ENCODE results near the gene FAM13A. TPM values are rescaled to one million over a fixed set of nuclear protein-coding genes. Genes with fewer than 3 reads are reported as not detected.

Gene FAM13A
- total and polyA plus RNA-seq, 2 of the 8 experiments (the other 6 are each of a cell fraction or from before 2014, with no cell fraction given): 7.1 to 16.5 TPM

DNA sequence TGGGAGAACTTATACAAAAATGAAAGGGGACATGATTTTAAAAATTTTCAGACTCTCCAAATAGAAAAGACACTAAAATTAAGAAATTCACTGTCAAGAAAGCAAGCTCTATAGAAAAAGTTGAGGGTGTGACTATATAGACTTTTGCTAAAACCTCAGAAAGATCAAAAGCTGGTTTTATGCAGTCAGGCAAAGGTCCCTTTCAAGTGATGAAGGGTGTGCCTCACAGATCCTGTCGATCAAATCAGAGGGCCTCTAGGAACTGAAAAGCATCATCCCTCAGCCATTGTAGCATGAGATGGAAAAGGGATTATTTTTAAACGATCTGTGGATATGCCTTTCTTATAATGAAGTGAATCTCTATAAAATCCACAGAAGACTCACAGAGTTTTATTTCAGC is 116.5 kb downstream of the FAM13A start (continued):
- TF ChIP-seq, protein P1, sequence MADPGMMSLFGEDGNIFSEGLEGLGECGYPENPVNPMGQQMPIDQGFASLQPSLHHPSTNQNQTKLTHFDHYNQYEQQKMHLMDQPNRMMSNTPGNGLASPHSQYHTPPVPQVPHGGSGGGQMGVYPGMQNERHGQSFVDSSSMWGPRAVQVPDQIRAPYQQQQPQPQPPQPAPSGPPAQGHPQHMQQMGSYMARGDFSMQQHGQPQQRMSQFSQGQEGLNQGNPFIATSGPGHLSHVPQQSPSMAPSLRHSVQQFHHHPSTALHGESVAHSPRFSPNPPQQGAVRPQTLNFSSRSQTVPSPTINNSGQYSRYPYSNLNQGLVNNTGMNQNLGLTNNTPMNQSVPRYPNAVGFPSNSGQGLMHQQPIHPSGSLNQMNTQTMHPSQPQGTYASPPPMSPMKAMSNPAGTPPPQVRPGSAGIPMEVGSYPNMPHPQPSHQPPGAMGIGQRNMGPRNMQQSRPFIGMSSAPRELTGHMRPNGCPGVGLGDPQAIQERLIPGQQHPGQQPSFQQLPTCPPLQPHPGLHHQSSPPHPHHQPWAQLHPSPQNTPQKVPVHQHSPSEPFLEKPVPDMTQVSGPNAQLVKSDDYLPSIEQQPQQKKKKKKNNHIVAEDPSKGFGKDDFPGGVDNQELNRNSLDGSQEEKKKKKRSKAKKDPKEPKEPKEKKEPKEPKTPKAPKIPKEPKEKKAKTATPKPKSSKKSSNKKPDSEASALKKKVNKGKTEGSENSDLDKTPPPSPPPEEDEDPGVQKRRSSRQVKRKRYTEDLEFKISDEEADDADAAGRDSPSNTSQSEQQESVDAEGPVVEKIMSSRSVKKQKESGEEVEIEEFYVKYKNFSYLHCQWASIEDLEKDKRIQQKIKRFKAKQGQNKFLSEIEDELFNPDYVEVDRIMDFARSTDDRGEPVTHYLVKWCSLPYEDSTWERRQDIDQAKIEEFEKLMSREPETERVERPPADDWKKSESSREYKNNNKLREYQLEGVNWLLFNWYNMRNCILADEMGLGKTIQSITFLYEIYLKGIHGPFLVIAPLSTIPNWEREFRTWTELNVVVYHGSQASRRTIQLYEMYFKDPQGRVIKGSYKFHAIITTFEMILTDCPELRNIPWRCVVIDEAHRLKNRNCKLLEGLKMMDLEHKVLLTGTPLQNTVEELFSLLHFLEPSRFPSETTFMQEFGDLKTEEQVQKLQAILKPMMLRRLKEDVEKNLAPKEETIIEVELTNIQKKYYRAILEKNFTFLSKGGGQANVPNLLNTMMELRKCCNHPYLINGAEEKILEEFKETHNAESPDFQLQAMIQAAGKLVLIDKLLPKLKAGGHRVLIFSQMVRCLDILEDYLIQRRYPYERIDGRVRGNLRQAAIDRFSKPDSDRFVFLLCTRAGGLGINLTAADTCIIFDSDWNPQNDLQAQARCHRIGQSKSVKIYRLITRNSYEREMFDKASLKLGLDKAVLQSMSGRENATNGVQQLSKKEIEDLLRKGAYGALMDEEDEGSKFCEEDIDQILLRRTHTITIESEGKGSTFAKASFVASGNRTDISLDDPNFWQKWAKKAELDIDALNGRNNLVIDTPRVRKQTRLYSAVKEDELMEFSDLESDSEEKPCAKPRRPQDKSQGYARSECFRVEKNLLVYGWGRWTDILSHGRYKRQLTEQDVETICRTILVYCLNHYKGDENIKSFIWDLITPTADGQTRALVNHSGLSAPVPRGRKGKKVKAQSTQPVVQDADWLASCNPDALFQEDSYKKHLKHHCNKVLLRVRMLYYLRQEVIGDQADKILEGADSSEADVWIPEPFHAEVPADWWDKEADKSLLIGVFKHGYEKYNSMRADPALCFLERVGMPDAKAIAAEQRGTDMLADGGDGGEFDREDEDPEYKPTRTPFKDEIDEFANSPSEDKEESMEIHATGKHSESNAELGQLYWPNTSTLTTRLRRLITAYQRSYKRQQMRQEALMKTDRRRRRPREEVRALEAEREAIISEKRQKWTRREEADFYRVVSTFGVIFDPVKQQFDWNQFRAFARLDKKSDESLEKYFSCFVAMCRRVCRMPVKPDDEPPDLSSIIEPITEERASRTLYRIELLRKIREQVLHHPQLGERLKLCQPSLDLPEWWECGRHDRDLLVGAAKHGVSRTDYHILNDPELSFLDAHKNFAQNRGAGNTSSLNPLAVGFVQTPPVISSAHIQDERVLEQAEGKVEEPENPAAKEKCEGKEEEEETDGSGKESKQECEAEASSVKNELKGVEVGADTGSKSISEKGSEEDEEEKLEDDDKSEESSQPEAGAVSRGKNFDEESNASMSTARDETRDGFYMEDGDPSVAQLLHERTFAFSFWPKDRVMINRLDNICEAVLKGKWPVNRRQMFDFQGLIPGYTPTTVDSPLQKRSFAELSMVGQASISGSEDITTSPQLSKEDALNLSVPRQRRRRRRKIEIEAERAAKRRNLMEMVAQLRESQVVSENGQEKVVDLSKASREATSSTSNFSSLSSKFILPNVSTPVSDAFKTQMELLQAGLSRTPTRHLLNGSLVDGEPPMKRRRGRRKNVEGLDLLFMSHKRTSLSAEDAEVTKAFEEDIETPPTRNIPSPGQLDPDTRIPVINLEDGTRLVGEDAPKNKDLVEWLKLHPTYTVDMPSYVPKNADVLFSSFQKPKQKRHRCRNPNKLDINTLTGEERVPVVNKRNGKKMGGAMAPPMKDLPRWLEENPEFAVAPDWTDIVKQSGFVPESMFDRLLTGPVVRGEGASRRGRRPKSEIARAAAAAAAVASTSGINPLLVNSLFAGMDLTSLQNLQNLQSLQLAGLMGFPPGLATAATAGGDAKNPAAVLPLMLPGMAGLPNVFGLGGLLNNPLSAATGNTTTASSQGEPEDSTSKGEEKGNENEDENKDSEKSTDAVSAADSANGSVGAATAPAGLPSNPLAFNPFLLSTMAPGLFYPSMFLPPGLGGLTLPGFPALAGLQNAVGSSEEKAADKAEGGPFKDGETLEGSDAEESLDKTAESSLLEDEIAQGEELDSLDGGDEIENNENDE (IDR thresholded peaks at IDR 0.05; ENCODE audit: insufficient replicate concordance, low read length): no peak
- TF ChIP-seq, protein P2, sequence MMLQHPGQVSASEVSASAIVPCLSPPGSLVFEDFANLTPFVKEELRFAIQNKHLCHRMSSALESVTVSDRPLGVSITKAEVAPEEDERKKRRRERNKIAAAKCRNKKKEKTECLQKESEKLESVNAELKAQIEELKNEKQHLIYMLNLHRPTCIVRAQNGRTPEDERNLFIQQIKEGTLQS (IDR thresholded peaks at IDR 0.05; ENCODE audit: insufficient read depth, low read depth, low read length): no peak
- TF ChIP-seq TAF7 (optimal IDR thresholded peaks at IDR 0.05; ENCODE audit: borderline replicate concordance, low read depth, low read length): no peak
- TF ChIP-seq SIX5 (IDR thresholded peaks at IDR 0.05; ENCODE audit: low read depth, low read length): no peak
- no peak for TF ChIP-seq SIN3A (conservative IDR thresholded peaks at IDR 0.05 in 1 of 2, IDR thresholded peaks at IDR 0.05 in 1 of 2; ENCODE audit: low read depth in 1 of 2, low read length in 2 of 2)
- TF ChIP-seq, protein P3, sequence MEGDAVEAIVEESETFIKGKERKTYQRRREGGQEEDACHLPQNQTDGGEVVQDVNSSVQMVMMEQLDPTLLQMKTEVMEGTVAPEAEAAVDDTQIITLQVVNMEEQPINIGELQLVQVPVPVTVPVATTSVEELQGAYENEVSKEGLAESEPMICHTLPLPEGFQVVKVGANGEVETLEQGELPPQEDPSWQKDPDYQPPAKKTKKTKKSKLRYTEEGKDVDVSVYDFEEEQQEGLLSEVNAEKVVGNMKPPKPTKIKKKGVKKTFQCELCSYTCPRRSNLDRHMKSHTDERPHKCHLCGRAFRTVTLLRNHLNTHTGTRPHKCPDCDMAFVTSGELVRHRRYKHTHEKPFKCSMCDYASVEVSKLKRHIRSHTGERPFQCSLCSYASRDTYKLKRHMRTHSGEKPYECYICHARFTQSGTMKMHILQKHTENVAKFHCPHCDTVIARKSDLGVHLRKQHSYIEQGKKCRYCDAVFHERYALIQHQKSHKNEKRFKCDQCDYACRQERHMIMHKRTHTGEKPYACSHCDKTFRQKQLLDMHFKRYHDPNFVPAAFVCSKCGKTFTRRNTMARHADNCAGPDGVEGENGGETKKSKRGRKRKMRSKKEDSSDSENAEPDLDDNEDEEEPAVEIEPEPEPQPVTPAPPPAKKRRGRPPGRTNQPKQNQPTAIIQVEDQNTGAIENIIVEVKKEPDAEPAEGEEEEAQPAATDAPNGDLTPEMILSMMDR (IDR thresholded peaks at IDR 0.05; ENCODE audit: control extremely low read depth in 1 of 3, insufficient read depth in 1 of 3, low read depth in 1 of 3, low read length in 3 of 3): no peak

Data from H1 (cell line).